Activated CD8-positive, alpha-beta memory T cell treated with anti-CD3 and anti-CD28 coated beads for 48 hours (primary cell): Measurements from ENCODE around the gene PDXDC1.
"Not testable (repeated sequence)": the region's sequence is repeated elsewhere in the genome, so short reads cannot be mapped to it uniquely, and the experiment has no call there.

Source experiments
- DNase-seq, 3 experiments: peaks; one replicate each; pipeline ENCODE4 v3.0.0-alpha.2; 2020; ENCODE audit warnings: low read depth in 2 of 3, low spot score in 2 of 3

PDXDC1 gene

DNA sequence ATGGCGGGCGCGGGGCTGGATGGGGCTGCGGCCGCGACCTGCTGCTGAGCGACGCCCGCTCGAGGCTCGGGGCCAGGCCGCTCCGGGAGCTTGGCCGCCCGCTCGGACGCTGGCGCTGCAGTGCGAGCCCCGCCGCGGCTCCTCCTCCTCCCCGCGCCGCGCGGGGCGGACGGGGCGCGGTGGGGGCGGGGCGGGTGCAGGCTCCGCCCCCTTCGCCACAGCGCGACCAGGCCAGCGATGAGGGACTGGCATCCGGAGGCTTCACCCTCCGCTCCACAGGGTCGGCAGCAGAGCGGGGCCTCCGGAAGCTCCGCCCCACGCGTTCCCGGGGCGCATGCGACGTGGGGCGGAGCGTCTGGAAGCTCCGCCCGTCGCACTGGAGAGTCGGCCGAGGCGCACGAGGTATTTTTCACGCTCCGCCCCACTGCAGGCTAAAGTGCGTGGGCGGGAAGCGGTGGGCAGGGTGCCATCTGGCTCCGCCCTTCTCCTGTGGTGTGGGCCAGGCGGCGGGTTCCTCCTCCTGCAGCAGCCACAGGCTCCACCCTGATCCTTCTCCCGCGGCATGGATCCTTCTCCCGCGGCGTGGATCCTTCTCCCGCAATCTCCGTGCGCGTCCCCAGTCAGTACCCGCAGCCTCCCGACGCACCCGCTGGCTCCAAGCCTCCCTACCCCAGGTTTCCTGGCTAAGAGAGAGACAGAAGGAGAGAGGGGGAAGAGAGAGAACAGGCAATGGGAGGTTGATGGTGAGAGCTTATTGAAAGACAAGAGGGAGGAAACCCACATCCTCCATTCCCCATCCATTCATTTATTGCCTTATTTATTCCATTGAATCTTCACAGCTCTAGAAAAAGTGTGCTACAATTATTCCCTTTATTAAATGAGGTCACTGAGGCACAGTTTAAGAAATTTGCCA is 180.1 kb downstream of the PDXDC1 start:
- DNase-seq: peak; percentile 64 to 82 (median 70)

DNA sequence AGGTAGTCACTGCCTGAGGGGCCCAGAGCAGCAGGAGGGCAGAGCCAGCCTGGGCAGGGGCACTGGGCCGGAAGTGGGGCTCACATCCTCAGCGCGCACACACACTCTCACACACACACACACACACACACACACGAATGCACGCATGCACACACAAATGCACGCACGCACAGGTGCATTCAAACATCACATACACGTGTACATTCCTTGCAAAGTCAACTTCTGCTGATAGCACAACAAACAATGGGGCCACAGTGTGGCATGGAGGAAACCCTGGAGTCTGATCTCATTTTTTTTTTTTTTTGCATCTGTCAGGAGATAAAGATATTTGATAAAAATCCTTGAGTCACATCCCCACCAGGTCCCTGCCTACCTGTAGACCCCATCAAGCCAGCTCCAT is 182.8 kb downstream of the PDXDC1 start:
- not testable (repeated sequence) for DNase-seq

DNA sequence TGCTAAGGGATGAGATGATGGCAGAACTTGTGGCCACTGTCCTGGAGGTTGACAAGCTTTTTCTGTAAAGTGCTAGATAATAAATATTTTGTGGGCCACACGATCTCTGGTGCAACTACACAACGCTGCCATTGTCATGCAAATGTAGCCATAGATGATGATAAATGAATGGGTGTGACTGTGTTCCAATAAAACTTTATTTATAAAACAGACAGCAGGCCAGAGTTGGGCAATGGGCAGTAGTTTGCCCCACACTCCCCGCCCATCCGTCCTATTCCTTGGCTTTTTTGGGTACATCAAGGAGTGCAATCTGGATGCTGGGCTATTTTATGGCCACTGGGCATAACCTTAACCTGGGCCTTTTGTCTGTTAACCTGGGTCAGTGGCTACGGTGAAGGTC is 184.8 kb downstream of the PDXDC1 start:
- DNase-seq: not testable (repeated sequence)

DNA sequence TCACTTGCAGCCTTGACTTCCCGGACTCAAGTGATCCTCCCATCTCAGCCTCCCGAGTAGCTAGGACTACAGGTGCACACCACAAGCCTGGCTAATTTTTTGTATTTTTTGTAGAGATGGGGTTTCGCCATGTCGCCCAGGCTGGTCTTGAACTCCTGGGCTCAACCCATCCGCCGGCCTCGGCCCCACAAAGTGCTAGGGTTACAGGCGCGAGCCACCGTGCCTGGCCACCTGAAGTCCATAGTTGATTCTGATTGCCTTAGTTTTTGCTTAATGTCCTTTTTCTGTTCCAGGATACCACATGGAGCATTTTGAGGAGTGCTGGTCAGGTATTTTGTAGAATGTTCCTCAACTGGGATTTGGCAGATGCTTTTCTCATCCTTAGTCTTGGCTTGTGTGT is 185.7 kb downstream of the PDXDC1 start:
- not testable (repeated sequence) for DNase-seq

DNA sequence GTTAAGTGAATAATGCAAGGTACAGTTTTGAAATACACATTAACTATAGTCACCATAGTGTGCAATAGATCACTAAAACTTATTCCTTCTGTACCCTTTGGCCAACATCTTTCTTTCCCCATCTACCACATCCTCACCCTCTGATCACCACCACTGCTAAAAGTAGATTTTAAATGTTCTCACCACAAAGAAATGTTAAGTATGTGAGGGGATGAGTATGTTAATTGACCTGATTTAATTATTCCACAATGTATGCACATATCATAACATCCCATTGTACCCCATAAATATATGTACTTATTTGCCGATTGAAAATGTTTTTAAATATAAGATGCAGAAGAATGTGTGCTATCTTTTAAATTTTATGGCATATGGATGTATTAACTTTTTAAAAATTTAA is 188.2 kb downstream of the PDXDC1 start:
- not testable (repeated sequence) for DNase-seq

DNA sequence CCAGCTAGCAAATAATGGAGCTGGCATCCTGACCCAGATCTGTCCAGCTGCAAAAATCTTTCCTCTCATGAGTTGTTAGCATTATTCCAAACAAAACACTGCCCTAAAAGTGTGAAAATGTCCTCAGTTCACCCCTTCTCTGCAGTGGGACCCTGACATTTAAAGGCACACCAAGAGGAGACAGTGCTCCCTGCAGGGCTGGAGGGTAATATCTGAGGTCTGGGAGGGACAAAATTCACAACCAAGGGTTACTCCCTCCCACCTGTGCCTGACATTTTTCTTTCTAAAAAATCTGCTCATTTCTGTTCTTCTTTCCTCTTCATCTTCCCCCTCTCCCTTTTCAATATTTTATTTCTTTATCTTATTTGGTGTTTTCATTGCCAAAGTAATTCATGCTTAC is 191.4 kb downstream of the PDXDC1 start:
- DNase-seq: not testable (repeated sequence)

DNA sequence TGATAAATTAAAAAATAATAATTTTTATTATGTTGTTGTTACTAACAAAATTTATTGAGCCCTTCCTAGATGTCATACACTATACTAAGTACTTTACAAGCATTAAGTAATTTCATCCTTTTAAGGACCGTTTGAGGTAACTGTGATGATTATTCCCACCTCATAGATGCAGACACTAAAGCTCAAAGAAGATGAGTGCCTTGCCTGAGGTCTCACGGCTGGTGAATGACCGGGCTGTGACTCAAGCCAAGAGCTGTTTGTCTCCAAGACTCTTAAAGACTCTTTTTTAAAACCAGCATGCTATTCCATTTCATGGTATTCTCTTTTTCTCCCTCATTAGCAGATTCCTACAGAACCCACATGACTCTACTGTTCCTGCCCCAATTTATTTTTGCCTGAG is 193.5 kb downstream of the PDXDC1 start:
- DNase-seq: not testable (repeated sequence)

DNA sequence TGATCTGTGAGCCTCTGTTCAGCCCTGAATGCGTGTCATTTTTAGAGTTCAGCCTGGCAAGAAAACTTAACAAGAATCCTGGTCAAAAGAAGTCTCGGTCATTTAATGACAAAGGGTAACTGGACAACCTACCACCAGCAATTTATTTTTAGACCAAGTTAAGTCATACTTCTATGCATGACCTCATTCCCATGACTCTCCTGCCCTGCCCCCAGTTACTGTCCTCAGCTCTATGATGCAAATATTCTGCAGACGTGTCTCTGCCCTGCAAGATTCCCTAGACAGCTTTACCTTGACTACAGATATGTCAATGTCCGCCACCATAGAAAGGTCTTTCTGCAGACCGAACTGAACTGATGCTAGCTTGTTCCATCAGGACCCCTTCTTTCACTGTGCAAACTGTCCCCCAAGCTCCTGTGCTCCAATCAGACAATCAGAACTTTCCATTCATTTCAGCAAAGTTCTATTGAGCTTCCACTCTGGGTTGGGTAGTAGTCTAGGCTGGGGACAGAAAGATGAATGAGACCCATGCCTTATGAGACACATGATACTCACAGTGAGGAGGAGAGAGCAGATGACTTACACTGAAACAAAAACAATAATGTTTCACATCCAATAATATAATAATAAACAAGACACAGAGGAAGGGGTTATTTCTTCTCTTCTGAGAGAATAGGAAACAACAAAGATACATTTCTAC is 194.3 kb downstream of the PDXDC1 start:
- DNase-seq: not testable (repeated sequence)

DNA sequence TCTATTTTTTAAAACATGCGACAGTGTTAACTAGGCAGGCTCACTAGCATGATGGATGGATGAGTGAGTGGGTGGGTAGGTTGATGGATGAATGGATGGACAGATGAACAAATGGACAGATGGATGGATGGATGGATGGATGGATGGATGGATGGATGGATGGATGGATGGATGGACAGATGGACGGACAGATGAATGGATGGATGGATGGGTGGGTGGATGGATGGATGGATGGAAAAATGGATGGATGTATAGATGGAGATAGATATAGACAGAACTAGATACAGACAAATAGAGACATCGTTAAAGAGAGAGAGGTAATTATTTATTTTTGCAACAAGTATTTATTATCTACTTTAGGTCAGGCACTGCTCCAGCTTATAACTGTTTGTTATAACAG is 205.1 kb downstream of the PDXDC1 start:
- DNase-seq: not testable (repeated sequence)

DNA sequence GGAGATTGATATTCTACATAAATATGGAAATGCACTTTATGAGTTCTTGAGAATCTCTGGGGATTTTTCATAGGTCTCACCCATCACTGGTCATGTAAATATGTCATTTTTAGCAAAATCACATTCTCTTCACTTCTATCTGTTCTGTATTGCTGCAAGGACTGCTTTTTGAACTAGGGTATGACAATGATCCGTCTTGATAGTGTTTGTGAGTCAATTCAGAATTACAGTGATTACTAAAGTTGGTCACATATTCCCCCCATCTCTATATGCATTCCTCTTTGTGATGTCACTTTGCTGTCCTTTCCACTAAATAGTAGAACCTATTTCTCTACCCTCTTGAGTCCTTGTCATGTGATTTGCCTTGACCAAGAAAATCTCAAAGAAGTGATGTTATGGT is 206.1 kb downstream of the PDXDC1 start:
- DNase-seq: not testable (repeated sequence)

DNA sequence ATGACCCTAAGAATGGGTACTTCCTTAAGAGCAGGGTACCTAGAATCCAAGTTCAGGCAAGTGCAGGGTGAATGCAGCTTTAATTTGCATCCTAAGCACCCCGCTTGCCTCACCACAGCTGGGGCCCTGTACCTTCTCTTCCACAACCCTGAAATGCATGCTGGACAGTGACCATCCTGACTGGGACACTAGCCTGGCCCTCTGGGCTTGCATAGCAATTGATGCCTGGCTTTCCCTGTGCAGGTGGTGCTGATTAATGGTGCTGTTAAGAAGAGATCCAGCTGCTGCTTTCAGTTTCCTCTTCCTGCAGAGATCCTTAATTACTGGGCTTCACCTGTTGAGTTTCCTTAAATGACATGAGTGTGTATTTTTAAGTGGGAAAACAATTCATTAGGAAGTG is 209.2 kb downstream of the PDXDC1 start:
- DNase-seq: not testable (repeated sequence)
